CD4-positive, alpha-beta T cell (primary cell): ENCODE data around the gene DNAH17. TPM values are rescaled to one million over a fixed set of nuclear protein-coding genes. Genes with fewer than 3 reads are reported as not detected.

ENCODE experiments used
- ATAC-seq: fragments of 200-7000 bp; cut with Tn5 transposase; one replicate; pipeline ENCODE4 v1.10.0; 2022; ENCODE audit warnings: mild to moderate bottlenecking; ENCODE audit not compliant: poor library complexity
- CTCF ChIA-PET: fragments of 350-600 bp; sonication (Branson Sonifier 250); formaldehyde crosslinking; loops from one replicate; lab custom pipeline; 2021; ENCODE audit warnings: antibody characterized with exemption, inconsistent platforms; lab: Charles Lee
- POLR2A ChIA-PET: fragments of 350-600 bp; sonication (Branson Sonifier 250); formaldehyde crosslinking; loops from one replicate; lab custom pipeline; 2021; ENCODE audit warnings: antibody characterized with exemption, inconsistent platforms; lab: Charles Lee
- DNase-seq, 14 experiments: peaks; one replicate each; pipeline ENCODE4 v3.0.0-alpha.2; 2013 to 2020; ENCODE audit warnings: mixed read lengths in 2 of 14
- H3K27ac ChIP-seq, 2 donors: one replicate each; pipeline versions ENCODE4 v1.5.1 to v1.7.0; 2013; ENCODE audit warnings: low read length in 2 of 2, low read depth in 1 of 2, mild to moderate bottlenecking in 1 of 2
- H3K27me3 ChIP-seq, 2 experiments: 1 replicate in 1 of 2; 2 replicates in 1 of 2; pipeline versions ENCODE4 v1.6.1 to v1.7.0; 2013; ENCODE audit warnings: low read length in 2 of 2, control low read depth in 1 of 2, mild to moderate bottlenecking in 1 of 2, moderate library complexity in 1 of 2; ENCODE audit not compliant: insufficient read depth in 2 of 2, control insufficient read depth in 1 of 2
- H3K36me3 ChIP-seq: one replicate; pipeline ENCODE4 v1.6.1; 2013; ENCODE audit warnings: low read length, control low read depth; ENCODE audit not compliant: insufficient read depth
- H3K4me1 ChIP-seq: one replicate; pipeline ENCODE4 v1.6.1; 2013; ENCODE audit warnings: low read length, control low read depth; ENCODE audit not compliant: insufficient read depth
- H3K4me3 ChIP-seq: one replicate; pipeline ENCODE4 v1.5.1; 2013; ENCODE audit warnings: mild to moderate bottlenecking, low read length, moderate library complexity
- H3K9me3 ChIP-seq, 2 experiments: 1 replicate in 1 of 2; 2 replicates in 1 of 2; pipeline versions ENCODE4 v1.6.1 to v1.7.0; 2013; ENCODE audit warnings: low read length in 2 of 2, mild to moderate bottlenecking in 2 of 2, control low read depth in 1 of 2, moderate library complexity in 1 of 2; ENCODE audit not compliant: control insufficient read depth in 1 of 2, insufficient read depth in 1 of 2
- H3K27ac Mint-ChIP-seq: one replicate; pipeline ENCODE4 v1.8.0; 2020; ENCODE audit warnings: mixed read lengths
- H3K27me3 Mint-ChIP-seq: one replicate; pipeline ENCODE4 v1.8.0; 2021; ENCODE audit warnings: mixed read lengths
- H3K36me3 Mint-ChIP-seq: one replicate; pipeline ENCODE4 v1.8.0; 2021; ENCODE audit warnings: low read depth, mixed read lengths
- H3K4me1 Mint-ChIP-seq: one replicate; pipeline ENCODE4 v1.8.0; 2021; ENCODE audit warnings: low read depth, mixed read lengths
- H3K4me3 Mint-ChIP-seq: one replicate; pipeline ENCODE4 v1.8.0; 2020; ENCODE audit warnings: mild to moderate bottlenecking, mixed read lengths
- H3K9me3 Mint-ChIP-seq: one replicate; pipeline ENCODE4 v1.8.0; 2020; ENCODE audit warnings: mixed read lengths
- intact Hi-C, 2 experiments: fragments of 100-400 bp; cut with DNase I in 1 of 2; cut with micrococcal nuclease in 1 of 2; formaldehyde crosslinking; loops; one replicate each; pipeline versions ENCODE4 v1.15.1 to v1.9.0; 2023 to 2025; cut with DNase I, micrococcal nuclease
- total RNA-seq, 174 experiments: library from RNA in 2 of 174; stranded (reverse) in 2 of 174; gene quantifications; one replicate each; pipeline ENCODE4 v1.2.3 and lab custom pipeline; 2021 to 2026
- TF ChIP-seq, protein P1 (sequence below): fragments of 200-600 bp; IDR thresholded peaks from one replicate; pipeline ENCODE4 v1.8.0; 2022; ENCODE audit warnings: antibody characterized with exemption, mild to moderate bottlenecking

DNAH17 gene
- total RNA-seq, 2 experiments from 2014 or later: 0.14 TPM; not detected in 1

DNA sequence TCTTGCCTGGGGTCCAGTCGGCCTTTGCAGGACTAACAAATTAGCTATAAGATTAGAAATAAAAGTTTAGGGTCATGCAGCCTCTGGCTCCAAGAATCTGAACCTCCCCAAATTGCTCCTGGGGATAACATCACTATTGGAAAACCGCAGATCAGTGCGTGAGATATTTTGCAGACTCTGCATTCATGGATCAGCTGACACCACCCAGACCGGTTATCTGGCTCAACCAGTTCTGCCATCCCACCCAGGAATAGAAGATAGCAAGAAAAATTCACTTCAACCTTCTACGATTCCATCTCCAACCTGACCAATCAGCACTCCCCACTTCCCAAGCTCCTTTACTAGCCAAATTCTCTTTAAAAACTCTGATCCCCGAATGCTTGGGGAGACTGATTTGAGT, 203.0 kb downstream of the DNAH17 start:
- TF ChIP-seq, protein P1, sequence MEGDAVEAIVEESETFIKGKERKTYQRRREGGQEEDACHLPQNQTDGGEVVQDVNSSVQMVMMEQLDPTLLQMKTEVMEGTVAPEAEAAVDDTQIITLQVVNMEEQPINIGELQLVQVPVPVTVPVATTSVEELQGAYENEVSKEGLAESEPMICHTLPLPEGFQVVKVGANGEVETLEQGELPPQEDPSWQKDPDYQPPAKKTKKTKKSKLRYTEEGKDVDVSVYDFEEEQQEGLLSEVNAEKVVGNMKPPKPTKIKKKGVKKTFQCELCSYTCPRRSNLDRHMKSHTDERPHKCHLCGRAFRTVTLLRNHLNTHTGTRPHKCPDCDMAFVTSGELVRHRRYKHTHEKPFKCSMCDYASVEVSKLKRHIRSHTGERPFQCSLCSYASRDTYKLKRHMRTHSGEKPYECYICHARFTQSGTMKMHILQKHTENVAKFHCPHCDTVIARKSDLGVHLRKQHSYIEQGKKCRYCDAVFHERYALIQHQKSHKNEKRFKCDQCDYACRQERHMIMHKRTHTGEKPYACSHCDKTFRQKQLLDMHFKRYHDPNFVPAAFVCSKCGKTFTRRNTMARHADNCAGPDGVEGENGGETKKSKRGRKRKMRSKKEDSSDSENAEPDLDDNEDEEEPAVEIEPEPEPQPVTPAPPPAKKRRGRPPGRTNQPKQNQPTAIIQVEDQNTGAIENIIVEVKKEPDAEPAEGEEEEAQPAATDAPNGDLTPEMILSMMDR: no peak
- H3K4me1 ChIP-seq: peaks cover 11% of the 10 kb centered on the region
- ATAC-seq (no peak), DNase-seq (no peak)
- no peaks in the 10 kb centered on the region for H3K27me3 Mint-ChIP-seq
- no peaks in the 10 kb centered on the region for H3K36me3 ChIP-seq
- no peak overlapping the region for H3K4me3 ChIP-seq
- no peak overlapping the region for H3K27ac ChIP-seq
- H3K9me3 ChIP-seq: no peaks in the 10 kb centered on the region
- peaks cover 5% of the 10 kb centered on the region for H3K4me1 Mint-ChIP-seq
- H3K9me3 Mint-ChIP-seq: no peaks in the 10 kb centered on the region
- peaks cover 4% of the 10 kb centered on the region for H3K36me3 Mint-ChIP-seq
- H3K27me3 ChIP-seq: no peaks in the 10 kb centered on the region
- H3K4me3 Mint-ChIP-seq: no peak overlapping the region
- no peak overlapping the region for H3K27ac Mint-ChIP-seq
- intact Hi-C loops: no loop called here
- ChIA-PET POLR2A (no interaction called here), CTCF (no interaction called here)

Other genes with a start within 250 kb of the DNAH17 start
- gene SOCS3, start 217.3 kb downstream of the DNAH17 start, total RNA-seq: 100 to 1,000 TPM; 414 to 427 TPM
- 10 to 100 TPM; 40.9 to 45.3 TPM for gene PGS1, start 198.7 kb downstream of the DNAH17 start, total RNA-seq
- 100 to 1,000 TPM; 521 to 525 TPM for gene CYTH1, start 204.9 kb upstream of the DNAH17 start, total RNA-seq